DND-41 (cell line): ENCODE results near the gene CCNG2.

Source experiments
- ATAC-seq: fragments of 200-7000 bp; cut with Tn5 transposase; 3 replicates; pipeline ENCODE4 v1.9.1; 2021; ENCODE audit warnings: low read depth; ENCODE audit not compliant: insufficient read depth
- DNase-seq: peaks from one replicate; pipeline ENCODE4 v3.0.0-alpha.2; 2020
- H2AFZ ChIP-seq: 2 replicates; pipeline ENCODE4 v1.6.0; 2012; ENCODE audit warnings: low read depth, low read length
- H3K27ac ChIP-seq: 2 replicates; pipeline ENCODE4 v1.5.1; 2012; ENCODE audit warnings: low read length, inconsistent platforms
- H3K27me3 ChIP-seq: fragments of 200-600 bp; sonication (generic); 2 replicates; pipeline ENCODE4 v1.6.0; 2012; ENCODE audit warnings: low read length, mild to moderate bottlenecking, inconsistent platforms; ENCODE audit not compliant: insufficient read depth, poor library complexity
- H3K36me3 ChIP-seq: 2 replicates; pipeline ENCODE4 v1.5.1; 2012; ENCODE audit warnings: low read length, inconsistent platforms; ENCODE audit not compliant: insufficient read depth
- H3K4me1 ChIP-seq: 2 replicates; pipeline ENCODE4 v1.5.1; 2012; ENCODE audit warnings: mild to moderate bottlenecking, low read length; ENCODE audit not compliant: insufficient read depth
- H3K4me2 ChIP-seq: 2 replicates; pipeline ENCODE4 v1.6.0; 2012; ENCODE audit warnings: mild to moderate bottlenecking, moderate library complexity, low read length, inconsistent platforms; ENCODE audit not compliant: insufficient read depth
- H3K4me3 ChIP-seq, 2 experiments: fragments of 200-600 bp in 1 of 2; shearing (Covaris generic) in 1 of 2; 2 replicates each; pipeline ENCODE4 v1.5.1; 2012 to 2016; ENCODE audit warnings: inconsistent platforms in 2 of 2, low read length in 2 of 2, mild to moderate bottlenecking in 2 of 2, low read depth in 1 of 2, moderate library complexity in 1 of 2
- H3K79me2 ChIP-seq: 2 replicates; pipeline ENCODE4 v1.6.0; 2012; ENCODE audit warnings: low read length, inconsistent platforms; ENCODE audit not compliant: insufficient read depth
- H3K9ac ChIP-seq: 2 replicates; pipeline ENCODE4 v1.6.0; 2012; ENCODE audit warnings: low read depth, mild to moderate bottlenecking, inconsistent platforms, low read length, moderate library complexity
- H3K9me3 ChIP-seq: 2 replicates; pipeline ENCODE4 v1.5.1; 2012; ENCODE audit warnings: low read length, moderate library complexity, mild to moderate bottlenecking, inconsistent platforms; ENCODE audit not compliant: insufficient read depth, severe bottlenecking
- H4K20me1 ChIP-seq: 2 replicates; pipeline ENCODE4 v1.6.0; 2012; ENCODE audit warnings: low read length; ENCODE audit not compliant: insufficient read depth
- EZH2 ChIP-seq: IDR thresholded peaks from 3 replicates; pipeline ENCODE4 v1.6.1; 2012; ENCODE audit warnings: borderline replicate concordance, low read depth, mild to moderate bottlenecking, moderate library complexity, low read length, inconsistent platforms; ENCODE audit not compliant: severe bottlenecking
- TF ChIP-seq, protein P1 (sequence below): IDR thresholded peaks from 2 replicates; pipeline ENCODE4 v1.5.1; 2012; ENCODE audit warnings: borderline replicate concordance, low read length, moderate library complexity, mild to moderate bottlenecking; ENCODE audit not compliant: poor library complexity, severe bottlenecking; ENCODE audit errors: extremely low read depth

CCNG2 gene

DNA sequence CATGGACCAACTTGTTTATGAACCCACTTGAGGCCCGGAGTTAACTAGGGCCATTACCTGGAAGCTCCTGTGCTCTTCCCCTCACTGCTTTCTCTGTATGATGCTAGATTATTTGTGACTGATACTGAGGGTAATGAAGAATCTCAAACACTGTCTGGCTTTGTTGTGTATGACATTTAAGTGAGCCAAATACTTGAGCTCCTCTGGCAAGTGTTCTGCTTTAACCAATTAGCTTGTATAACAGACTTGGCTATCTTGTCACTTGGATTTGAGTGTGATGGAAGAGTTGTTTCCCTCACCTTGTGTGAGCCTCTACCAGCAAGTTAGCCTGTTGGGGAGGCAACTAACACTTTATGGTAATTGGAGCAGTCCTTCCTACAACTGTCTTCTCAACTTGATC lies 42.7 kb downstream of the CCNG2 start:
- DNase-seq (no peak), ATAC-seq (no peak)
- Histone ChIP-seq H3K36me3 (no peaks in the 10 kb centered on the region), H3K4me2 (no peak overlapping the region), H3K27me3 (no peaks in the 10 kb centered on the region), H3K27ac (no peak overlapping the region), H3K4me3 (no peak overlapping the region), H3K79me2 (no peaks in the 10 kb centered on the region), H3K9ac (no peak overlapping the region), H3K9me3 (no peaks in the 10 kb centered on the region), H4K20me1 (no peaks in the 10 kb centered on the region), H2AFZ (no peak overlapping the region), H3K4me1 (no peaks in the 10 kb centered on the region)
- no peak for TF ChIP-seq EZH2
- TF ChIP-seq, protein P1, sequence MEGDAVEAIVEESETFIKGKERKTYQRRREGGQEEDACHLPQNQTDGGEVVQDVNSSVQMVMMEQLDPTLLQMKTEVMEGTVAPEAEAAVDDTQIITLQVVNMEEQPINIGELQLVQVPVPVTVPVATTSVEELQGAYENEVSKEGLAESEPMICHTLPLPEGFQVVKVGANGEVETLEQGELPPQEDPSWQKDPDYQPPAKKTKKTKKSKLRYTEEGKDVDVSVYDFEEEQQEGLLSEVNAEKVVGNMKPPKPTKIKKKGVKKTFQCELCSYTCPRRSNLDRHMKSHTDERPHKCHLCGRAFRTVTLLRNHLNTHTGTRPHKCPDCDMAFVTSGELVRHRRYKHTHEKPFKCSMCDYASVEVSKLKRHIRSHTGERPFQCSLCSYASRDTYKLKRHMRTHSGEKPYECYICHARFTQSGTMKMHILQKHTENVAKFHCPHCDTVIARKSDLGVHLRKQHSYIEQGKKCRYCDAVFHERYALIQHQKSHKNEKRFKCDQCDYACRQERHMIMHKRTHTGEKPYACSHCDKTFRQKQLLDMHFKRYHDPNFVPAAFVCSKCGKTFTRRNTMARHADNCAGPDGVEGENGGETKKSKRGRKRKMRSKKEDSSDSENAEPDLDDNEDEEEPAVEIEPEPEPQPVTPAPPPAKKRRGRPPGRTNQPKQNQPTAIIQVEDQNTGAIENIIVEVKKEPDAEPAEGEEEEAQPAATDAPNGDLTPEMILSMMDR: no peak

DNA sequence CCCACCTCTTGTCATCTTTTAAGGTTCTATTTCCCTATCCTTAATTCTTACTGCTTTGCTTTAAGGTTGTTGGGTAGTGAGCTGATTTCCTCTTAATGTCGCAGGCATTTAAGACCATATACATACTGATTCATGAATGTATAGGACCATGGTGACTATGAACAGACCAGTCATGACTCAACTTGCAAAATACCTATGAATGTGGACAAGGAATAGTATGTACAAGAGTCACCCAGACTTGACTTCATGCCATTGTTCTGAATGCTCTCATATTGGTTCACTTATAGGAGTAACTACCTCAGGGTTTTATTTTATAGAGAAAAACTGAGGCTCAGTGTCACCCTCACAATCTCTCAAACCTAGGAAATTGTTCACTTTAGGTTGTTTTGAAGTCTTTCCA lies 44.3 kb downstream of the CCNG2 start:
- Histone ChIP-seq H3K79me2 (no peaks in the 10 kb centered on the region), H2AFZ (no peak overlapping the region), H3K9me3 (no peaks in the 10 kb centered on the region), H3K9ac (no peak overlapping the region), H3K4me3 (no peak overlapping the region), H3K4me1 (no peaks in the 10 kb centered on the region), H3K27ac (no peak overlapping the region), H3K27me3 (no peaks in the 10 kb centered on the region), H3K36me3 (no peaks in the 10 kb centered on the region), H4K20me1 (no peaks in the 10 kb centered on the region), H3K4me2 (no peak overlapping the region)
- ATAC-seq: no peak
- no peak for DNase-seq
- TF ChIP-seq EZH2: no peak
- TF ChIP-seq, protein P1: no peak

DNA sequence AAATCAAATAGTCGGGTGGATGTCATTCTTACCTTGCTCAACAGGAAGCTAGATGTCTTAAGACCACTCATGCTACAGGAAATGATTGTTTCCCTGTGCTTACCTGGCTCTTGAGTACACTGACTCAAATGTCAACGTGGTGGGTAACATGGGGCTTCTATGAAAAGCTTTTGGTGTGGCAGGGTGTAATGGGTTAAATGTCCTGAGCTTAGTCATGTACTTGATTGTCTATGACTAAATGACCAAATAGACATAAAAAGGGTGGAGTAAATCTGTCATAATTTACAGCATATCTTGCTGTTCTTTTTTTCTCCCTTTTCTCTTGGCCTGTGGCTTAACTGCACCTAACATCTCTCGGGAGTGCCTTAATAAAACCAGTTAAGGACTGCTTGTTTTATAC lies 44.9 kb downstream of the CCNG2 start:
- Histone ChIP-seq H3K4me3 (no peak overlapping the region), H3K36me3 (no peaks in the 10 kb centered on the region), H3K79me2 (no peaks in the 10 kb centered on the region), H3K9me3 (no peaks in the 10 kb centered on the region), H2AFZ (no peak overlapping the region), H3K4me1 (no peaks in the 10 kb centered on the region), H3K27me3 (no peaks in the 10 kb centered on the region), H3K9ac (no peak overlapping the region), H3K4me2 (no peak overlapping the region), H3K27ac (no peak overlapping the region), H4K20me1 (no peaks in the 10 kb centered on the region)
- ATAC-seq (no peak), DNase-seq (no peak)
- TF ChIP-seq EZH2: no peak
- TF ChIP-seq, protein P1: no peak

DNA sequence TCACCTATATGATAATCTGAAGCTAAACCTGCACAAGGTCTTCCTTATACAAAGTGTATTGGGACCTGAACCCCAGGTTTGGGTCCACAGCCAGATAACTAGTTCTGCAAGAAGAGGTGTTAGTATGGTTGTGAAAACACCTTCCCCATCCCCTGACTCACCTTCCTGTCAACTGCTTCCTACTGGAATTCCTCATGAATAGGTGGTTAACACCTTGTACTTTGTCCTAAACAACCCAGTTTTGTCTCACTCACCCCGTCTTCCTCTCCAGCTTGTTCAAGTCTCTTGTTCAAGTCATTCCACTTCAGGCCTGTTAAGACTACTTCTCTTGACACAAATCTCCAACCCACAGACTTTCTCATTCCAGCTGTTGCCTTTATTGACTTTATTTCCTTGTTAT lies 45.5 kb downstream of the CCNG2 start:
- Histone ChIP-seq H3K4me3 (no peak overlapping the region), H3K9me3 (no peaks in the 10 kb centered on the region), H4K20me1 (no peaks in the 10 kb centered on the region), H3K4me1 (no peaks in the 10 kb centered on the region), H3K4me2 (no peak overlapping the region), H3K27me3 (no peaks in the 10 kb centered on the region), H3K36me3 (no peaks in the 10 kb centered on the region), H3K27ac (no peak overlapping the region), H3K9ac (no peak overlapping the region), H2AFZ (no peak overlapping the region), H3K79me2 (no peaks in the 10 kb centered on the region)
- TF ChIP-seq EZH2: no peak
- TF ChIP-seq, protein P1: no peak
- ATAC-seq: no peak
- DNase-seq: no peak
